Effector CD8-positive, alpha-beta T cell (primary cell): ENCODE data around the gene PPP1R2.
A peak's percentile ranks its signal among the peaks of the same experiment; 100 is the strongest.

Experiments
- DNase-seq: peaks from one replicate; lab custom pipeline; 2025; lab: John Stamatoyannopoulos, UW

The PPP1R2 gene

GRCh38 chr3:195566797-195567196 is 23.7 kb upstream of the PPP1R2 start:
- DNase-seq, result no peak

DNA sequence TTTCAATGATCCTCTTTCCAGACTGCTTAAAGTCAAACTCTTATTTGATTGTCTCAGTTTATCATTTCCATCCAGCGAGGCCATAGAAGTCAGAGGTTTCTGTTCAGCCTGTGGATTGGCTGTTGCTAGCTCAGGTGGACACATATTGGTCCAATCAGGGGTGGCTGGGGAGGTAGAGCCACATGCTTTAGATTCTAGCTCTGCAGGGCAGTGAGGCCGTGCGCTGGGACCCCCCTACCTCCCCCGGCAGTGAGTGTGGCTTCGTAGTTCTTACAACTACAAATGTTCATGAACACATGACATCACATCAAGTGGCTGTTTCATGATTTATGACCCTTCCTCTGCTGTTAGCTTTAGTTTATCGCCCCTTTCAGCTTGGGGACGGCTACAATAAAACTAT is 22.6 kb upstream of the PPP1R2 start:
- no peak for DNase-seq

DNA sequence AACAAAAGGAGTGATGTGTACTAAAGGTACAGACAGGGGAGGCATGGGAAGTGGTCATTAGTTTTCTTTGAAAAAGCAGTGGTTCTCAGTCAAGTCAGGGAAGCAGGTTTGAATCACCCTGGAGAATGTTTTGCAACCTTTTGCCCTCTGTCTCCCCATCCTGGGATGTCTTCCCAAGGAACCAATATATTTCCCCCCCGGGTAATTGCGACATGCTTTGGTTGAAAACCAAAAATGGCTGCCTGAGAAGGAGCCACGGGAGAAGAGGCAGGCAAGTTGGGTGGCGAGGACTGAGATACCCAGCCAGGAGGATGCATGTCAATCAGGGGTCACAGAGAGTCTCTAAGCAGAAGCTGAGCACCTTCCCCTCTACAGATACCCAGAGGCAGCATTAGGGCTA is 20.2 kb upstream of the PPP1R2 start:
- no peak for DNase-seq

DNA sequence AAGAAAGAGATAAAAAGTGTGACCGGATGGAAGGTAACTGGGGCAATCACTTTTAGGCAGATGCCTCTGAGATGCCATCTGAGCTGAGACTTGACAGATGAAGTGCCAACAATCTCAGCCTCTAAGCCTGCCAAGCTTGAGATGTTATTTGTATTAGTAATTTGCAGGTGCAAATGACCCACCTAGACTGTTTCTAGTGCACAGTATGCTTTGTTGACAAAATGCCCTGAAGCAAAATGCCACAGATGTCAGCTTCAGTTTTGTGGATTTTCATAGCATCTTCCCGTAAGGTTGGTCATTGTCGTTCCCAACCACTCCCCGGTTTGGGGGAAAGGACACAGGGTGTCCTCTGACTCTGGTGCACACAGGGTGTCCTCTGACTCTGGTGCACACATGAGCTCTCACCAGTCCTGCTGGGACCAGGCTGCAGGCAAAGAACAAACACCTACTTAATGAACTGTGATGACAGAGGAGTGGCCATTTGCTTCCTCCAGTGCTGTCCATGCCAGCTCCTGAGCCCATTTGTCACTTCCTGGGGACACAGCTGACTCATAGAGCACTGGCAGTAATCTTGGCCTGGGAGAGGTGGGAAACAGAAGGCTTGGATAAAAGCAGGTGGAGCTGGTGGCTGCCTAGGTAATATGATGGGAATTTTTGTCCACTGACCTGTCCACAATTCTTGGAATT is 16.7 kb upstream of the PPP1R2 start:
- no peak for DNase-seq

DNA sequence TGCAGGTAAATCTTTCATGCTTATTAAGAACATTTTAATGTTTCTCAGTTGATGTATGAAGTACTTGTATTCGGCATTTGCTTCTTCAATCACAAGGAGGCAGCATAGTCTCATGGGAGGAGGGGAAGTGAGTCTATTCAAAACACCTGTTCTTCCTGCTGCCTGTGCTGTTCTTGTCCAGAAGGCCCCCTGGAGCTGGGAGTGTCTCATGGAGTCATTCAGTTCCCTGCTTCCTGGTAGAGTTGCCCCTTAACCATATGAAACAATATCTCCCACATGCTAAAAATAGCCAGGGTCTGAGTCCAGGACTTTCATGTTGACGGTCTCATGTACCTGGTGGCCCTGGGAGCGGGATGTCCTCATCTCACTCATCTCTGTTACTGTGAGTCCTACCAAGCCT is 15.5 kb upstream of the PPP1R2 start:
- DNase-seq, result no peak

DNA sequence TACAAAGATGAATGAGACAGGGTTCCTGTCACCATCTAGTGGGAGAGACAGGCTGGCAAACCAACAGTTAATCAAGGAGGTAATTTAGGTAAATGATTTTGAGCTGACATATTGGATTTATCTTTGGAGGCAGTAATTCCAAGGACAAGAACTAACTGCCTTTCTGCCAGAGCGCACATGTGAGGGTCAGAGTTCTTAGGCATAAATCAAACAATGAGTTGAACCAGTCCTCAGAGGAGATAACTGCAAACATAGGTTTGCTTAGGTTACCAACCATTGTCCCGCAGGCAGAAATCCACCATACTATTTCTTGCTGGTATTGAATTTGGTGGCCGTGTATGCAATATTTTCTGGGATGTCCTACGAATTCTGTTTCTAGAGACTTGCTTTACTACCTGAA is 14.2 kb upstream of the PPP1R2 start:
- DNase-seq, result no peak

GRCh38 chr3:195556390-195556789 is 13.3 kb upstream of the PPP1R2 start:
- no peak for DNase-seq

- DNase-seq, result no peak
These were observed 12.0 kb upstream of the PPP1R2 start for GRCh38 chr3:195555110-195555509.

GRCh38 chr3:195554458-195554857 is 11.3 kb upstream of the PPP1R2 start:
- DNase-seq, result no peak

GRCh38 chr3:195553268-195553667 is 10.1 kb upstream of the PPP1R2 start:
- DNase-seq, result no peak

DNA sequence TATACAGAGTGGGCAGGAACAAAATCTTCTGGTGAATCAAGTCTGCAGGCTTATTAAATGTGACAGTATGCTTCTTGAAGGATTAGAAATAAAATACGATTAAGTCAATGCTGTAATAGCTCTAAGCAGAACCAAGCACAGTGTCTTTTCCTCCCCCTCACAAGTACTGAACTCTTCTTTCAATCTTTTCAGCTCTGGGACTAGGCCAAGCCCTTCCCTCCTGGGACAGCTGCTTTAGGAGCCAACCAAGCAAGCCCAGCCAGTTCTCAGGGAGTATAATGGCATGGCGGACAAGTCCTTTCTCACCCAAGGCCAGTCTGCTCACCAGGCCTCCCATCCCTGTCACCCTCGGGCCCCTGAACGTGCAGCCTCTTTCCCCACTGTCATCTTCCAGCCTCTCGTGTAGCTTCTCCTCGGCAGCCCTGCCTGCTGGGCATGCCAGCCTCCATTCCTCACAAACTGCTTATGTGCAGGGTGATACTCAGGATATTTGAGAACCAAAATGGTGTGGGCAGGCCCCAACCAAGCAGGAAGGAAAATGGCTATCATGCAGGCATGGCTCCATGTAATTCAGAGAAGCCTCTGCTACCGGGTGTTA is 8.4 kb upstream of the PPP1R2 start:
- no peak for DNase-seq

- DNase-seq, result no peak
These were observed 7.6 kb upstream of the PPP1R2 start for GRCh38 chr3:195550723-195551122.

- DNase-seq, result peak; percentile 71
These were observed 6.9 kb upstream of the PPP1R2 start for GRCh38 chr3:195549931-195550519.

DNA sequence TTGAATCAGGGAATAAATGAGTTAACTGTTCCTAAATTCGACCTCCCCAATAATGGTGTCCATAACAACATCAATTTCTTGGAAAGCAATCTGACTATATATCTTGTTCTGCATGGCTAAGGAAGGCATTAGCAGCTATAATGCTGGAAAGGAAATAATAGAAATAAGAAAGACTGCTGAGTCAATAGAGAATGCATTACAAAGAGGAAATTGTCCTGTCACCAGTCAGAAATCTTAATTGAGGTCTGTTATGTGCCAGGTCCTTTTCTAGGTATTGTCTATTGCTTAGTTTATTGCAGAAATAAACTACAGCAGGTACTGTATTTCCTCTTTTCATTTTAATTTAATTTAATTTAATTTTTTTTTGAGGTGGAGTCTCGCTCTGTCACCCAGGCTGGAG is 5.9 kb upstream of the PPP1R2 start:
- no peak for DNase-seq

- no peak for DNase-seq
These were observed 5.4 kb upstream of the PPP1R2 start for GRCh38 chr3:195548501-195548900.

GRCh38 chr3:195548006-195548405 is 4.9 kb upstream of the PPP1R2 start:
- DNase-seq, result no peak

GRCh38 chr3:195546130-195546560 is 3.0 kb upstream of the PPP1R2 start:
- DNase-seq, result no peak

DNA sequence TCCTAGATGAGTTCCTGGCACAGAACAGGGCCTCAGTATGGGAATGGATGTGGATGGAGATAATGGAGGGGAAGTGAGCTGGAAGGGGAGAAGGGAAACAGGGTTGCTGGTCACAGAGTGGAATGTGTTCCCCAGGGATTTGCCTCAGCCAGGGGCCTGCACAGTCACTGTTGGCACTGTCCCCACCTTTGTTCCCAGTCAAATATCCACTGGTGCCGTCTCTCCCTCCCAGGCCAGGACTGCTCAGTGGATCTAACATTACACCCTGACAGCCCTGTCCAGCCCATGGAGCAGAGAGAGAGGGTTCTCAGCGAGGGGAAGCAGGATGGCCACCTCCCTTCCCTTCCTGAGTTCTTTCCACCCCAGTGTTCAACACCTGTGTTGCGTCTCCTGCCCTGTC is 1.5 kb upstream of the PPP1R2 start:
- no peak for DNase-seq

- no peak for DNase-seq
These were observed 1.1 kb upstream of the PPP1R2 start for GRCh38 chr3:195544230-195544536.

- DNase-seq, result no peak
These were observed 540 bp upstream of the PPP1R2 start for GRCh38 chr3:195543500-195544229.

DNA sequence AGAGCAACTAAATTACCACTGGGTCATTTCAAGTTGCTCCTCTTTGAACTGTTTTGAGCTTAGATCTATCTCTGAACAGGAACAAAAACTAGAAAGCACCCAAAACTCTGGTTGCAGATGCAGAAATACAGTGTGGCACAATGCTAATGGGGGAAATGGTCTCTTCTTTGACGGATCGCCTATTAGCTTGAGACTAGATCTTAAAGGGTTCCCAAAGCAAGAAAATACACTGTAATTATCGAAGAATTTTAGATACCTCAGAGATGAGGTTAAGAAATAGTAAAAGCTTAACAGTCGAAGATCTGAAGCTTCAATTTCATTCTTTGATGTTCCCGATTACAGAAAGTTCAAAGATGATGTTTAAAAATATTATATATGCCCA is 818 bp downstream of the PPP1R2 start:
- no peak for DNase-seq

GRCh38 chr3:195540511-195540910 is 2.6 kb downstream of the PPP1R2 start:
- no peak for DNase-seq

DNA sequence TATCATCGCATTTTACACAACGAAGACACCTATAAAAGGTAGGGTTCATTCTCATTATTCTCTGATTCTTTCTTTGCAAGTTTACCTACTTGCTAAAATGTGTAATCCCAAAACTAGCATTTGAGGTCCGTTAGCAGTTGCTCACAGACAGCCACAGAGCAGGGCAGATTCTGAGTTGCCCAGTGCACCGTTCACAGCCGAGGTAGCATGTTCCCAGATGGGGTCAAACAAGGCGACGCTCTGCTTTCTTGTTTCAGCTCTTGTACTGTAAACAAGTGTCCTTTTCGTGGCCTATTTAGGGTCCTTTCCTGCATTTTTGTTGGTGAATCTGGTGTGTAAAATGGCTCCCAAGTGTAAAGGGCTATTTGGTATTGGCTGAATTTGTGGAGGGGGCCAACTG is 3.1 kb downstream of the PPP1R2 start:
- DNase-seq, result no peak
